ENCODE results near the gene ARHGDIG.
"Not testable (repeated sequence)": the region's sequence is repeated elsewhere in the genome, so short reads cannot be mapped to it uniquely, and the experiment has no call there.

The ARHGDIG gene

DNA sequence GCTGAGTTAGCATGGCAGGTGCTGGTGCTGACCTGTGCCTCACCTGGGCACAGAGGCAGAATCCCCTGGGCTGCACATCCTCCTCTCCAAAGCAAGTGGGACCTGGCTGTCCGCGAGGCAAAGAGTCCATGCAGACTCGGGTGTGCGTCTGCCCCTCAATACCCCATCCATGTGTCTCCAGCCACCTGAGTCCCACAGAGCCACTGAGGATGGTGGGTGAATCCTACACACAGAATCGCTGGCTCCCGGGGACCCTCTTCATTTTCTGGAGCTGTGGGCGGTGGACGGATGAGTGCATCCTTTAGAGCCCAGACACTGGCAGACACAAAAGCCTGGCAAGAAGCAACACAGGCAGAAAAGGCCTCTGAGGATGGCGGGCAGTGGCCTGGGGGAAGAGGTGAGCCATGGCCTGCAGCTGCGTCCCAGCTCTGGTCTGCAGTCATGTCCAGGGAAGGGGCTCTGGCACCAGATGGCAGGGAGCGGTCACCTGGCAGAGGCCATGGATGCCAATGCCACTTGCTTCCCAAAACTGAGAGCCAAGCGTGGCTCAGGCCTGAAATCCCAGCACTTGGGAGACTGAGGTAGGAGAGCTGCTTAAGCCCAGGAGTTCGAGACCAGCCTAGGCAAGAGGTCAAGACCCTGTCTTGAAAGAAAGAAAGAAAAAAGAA lies 42.2 kb downstream of the ARHGDIG start:
- no peaks in the 10 kb centered on the region for H3K27me3 ChIP-seq
- TF ChIP-seq, protein P1, sequence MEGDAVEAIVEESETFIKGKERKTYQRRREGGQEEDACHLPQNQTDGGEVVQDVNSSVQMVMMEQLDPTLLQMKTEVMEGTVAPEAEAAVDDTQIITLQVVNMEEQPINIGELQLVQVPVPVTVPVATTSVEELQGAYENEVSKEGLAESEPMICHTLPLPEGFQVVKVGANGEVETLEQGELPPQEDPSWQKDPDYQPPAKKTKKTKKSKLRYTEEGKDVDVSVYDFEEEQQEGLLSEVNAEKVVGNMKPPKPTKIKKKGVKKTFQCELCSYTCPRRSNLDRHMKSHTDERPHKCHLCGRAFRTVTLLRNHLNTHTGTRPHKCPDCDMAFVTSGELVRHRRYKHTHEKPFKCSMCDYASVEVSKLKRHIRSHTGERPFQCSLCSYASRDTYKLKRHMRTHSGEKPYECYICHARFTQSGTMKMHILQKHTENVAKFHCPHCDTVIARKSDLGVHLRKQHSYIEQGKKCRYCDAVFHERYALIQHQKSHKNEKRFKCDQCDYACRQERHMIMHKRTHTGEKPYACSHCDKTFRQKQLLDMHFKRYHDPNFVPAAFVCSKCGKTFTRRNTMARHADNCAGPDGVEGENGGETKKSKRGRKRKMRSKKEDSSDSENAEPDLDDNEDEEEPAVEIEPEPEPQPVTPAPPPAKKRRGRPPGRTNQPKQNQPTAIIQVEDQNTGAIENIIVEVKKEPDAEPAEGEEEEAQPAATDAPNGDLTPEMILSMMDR (IDR thresholded peaks at IDR 0.05), result no peak
- H3K4me1 ChIP-seq, result peaks cover 0 to 24% (median 12%) of the 10 kb centered on the region in 4 donors
- DNase-seq, result no peak
- intact Hi-C loops (cut with DNase I; ENCODE audit: low total_unique reads), result no loop called here
- H3K27ac ChIP-seq, result no peak overlapping the region
- no peak overlapping the region for H3K4me3 ChIP-seq
- no peaks in the 10 kb centered on the region for H3K9me3 ChIP-seq
- peaks cover 0 to 31% (median 15%) of the 10 kb centered on the region in 3 donors for H3K36me3 ChIP-seq

DNA sequence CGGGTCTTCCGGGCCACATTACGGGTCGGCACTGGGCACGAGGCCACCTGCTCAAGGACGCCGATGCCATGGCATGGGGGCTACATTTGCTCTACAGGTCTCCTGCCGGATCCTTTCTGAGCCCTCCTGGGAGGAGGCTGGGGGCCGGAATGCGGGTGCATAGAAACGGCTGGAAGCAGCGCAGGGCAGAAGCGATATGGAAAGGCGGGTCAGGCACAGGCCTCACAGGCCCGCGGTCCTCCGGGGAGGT lies 43.7 kb downstream of the ARHGDIG start:
- no peak for DNase-seq
- H3K9me3 ChIP-seq, result no peaks in the 10 kb centered on the region
- peaks cover 0 to 31% (median 17%) of the 10 kb centered on the region in 4 donors for H3K4me1 ChIP-seq
- no peak overlapping the region for H3K27ac ChIP-seq
- intact Hi-C loops (cut with DNase I; ENCODE audit: low total_unique reads), result no loop called here
- no peak overlapping the region for H3K4me3 ChIP-seq
- TF ChIP-seq, protein P1 (IDR thresholded peaks at IDR 0.05), result no peak
- H3K27me3 ChIP-seq, result no peaks in the 10 kb centered on the region
- H3K36me3 ChIP-seq, result peaks cover 0 to 17% (median 8%) of the 10 kb centered on the region in 3 donors

DNA sequence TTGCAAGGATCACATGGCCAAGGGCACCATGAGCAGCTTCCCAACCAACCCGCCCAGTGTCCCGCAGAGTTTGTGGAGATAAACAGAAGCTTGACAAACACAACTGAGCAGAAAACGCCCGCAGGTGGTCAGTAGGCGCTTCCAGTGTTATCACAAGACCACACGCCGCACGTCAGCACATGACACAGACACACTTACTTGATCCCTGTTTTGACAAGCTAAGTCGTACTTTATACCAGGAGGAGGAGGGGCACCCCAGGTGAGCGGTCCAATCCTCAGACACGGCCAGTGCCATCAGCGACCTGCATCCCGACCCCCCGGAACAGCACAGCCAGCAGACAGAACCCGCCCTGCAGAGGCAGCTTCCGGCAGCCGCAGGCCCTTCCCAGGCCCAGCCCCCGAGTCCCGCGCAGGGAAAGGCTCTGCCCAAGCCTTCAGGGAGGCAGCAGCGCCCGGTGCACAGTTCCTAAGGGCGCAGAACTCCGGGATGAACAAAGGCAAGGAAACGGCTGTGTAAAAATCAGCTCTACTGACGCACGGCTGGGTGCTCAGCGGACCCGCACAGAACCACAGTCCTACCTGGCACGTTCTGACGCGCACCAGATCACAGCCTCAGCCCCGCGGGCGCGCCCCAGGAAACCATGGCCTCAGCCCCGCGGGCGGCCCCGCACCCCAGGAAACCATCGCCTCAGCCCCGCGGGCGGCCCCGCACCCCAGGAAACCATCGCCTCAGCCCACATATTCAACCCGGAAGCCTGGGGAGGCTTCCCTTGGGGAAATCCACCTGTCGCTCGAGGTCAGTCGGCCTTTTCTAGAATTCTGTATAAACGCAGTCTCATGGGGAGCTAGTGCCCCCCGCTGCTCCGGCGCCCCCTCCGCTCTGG lies 44.3 kb downstream of the ARHGDIG start:
- TF ChIP-seq, protein P1 (IDR thresholded peaks at IDR 0.05), result no peak
- H3K27ac ChIP-seq, result no peak overlapping the region
- H3K27me3 ChIP-seq, result no peaks in the 10 kb centered on the region
- peaks cover 0 to 12% (median 4%) of the 10 kb centered on the region in 3 donors for H3K36me3 ChIP-seq
- H3K4me3 ChIP-seq, result no peak overlapping the region
- no peaks in the 10 kb centered on the region for H3K9me3 ChIP-seq
- no peak for DNase-seq
- H3K4me1 ChIP-seq, result peaks cover 0 to 31% (median 17%) of the 10 kb centered on the region in 4 donors
- intact Hi-C loops (cut with DNase I; ENCODE audit: low total_unique reads), result no loop called here

DNA sequence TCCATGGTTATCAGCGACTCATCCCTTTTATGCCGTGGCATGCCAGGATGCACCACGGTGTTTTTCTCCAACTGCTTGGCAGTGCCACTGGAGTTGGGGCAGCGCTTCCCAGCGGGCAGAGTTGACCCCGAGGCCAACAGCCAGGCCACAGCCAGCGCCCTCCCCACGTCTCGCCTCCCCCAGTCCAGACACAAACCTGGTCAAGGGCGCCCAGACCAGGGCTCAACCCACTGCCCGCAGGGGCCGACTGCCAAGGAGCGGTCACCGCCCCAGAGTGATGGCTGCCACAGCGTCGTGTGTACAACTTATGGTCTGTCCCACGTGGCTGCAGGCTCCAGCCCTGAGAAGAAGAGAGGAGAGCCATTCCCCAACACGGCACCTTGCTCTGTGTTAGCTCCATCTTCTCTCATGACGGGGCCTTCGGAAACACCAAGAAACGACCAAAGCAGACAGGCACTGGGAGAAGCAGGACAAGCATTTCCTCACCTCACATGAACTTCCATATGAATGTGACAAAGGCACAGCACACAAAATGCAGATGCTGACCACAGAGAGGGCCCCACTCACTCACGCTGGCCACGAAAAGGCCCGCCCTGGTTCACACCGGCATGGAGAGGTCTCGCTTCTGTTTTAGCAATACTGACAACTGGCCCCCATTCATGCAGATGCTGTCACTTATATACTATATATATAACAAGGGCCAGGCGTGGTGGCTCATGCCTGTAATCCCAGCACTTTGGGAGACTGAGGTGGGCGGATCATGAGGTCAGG lies 45.2 kb downstream of the ARHGDIG start:
- DNase-seq, result no peak
- intact Hi-C loops (cut with DNase I; ENCODE audit: low total_unique reads), result no loop called here
- no peak overlapping the region for H3K4me3 ChIP-seq
- TF ChIP-seq, protein P1 (IDR thresholded peaks at IDR 0.05), result no peak
- peaks cover 0 to 12% (median 4%) of the 10 kb centered on the region in 3 donors for H3K36me3 ChIP-seq
- H3K27me3 ChIP-seq, result no peaks in the 10 kb centered on the region
- no peak overlapping the region for H3K27ac ChIP-seq
- no peaks in the 10 kb centered on the region for H3K9me3 ChIP-seq
- H3K4me1 ChIP-seq, result peaks cover 0 to 36% (median 17%) of the 10 kb centered on the region in 4 donors

DNA sequence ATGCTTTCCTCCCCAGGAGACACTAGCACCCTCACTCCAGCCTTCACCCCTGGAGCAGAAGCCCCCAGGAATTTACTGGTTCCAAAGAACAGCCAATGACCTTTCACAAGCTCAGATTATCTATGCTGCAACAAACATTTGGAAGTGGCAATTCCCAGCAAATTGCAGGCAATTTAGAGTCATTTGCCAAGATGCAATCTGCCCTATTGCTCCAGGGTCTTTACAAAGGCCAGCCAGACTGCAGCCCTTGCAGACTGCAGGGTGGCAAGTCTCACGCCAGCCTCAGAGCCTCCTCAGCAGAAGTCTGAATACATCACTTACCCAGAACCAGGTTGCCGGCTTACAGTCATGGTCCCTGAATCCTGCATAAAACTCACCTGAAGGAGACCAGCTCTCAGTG lies 50.4 kb downstream of the ARHGDIG start:
- peaks cover 0 to 24% (median 17%) of the 10 kb centered on the region in 4 donors for H3K4me1 ChIP-seq
- no peaks in the 10 kb centered on the region for H3K36me3 ChIP-seq

DNA sequence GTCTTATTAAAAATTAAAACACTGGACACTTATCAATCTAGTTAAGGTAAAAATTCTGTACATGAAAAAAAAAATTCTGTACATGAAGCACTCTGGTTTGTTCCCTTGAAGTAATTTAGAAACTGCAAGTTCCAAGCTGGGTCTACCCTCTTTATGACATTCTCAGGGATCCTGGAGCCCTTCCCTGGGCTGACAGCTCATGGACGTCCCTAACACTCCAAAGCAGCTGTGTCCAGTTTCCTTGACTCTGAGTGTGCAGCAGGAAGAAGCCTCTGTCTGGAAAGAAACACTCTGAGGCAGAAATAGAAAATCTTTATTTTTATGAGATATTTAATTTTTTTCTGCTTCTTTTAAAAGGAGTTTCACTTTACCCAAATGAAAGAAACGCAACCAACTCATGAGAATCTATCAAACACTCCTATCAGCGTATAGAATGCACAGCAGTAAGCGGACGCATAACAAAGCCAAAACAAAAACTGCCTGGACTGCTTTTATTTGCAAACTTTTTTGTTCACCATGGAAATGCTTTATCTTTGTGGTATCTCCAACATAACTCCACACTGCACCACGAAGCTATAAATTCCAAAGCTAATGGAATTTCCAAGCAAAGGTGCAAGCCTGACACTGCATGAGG lies 50.9 kb downstream of the ARHGDIG start:
- peaks cover 0 to 23% (median 17%) of the 10 kb centered on the region in 4 donors for H3K4me1 ChIP-seq
- intact Hi-C loops (cut with DNase I; ENCODE audit: low total_unique reads), result not testable (repeated sequence)

More for the DNA sequence above, 50.4 kb downstream of the ARHGDIG start:
- Histone ChIP-seq H3K27me3 (no peaks in the 10 kb centered on the region), H3K9me3 (no peaks in the 10 kb centered on the region), H3K27ac (no peak overlapping the region), H3K4me3 (no peak overlapping the region)
- no peak for DNase-seq
- TF ChIP-seq, protein P1 (IDR thresholded peaks at IDR 0.05), result no peak
- intact Hi-C loops (cut with DNase I; ENCODE audit: low total_unique reads), result no loop called here

More for the DNA sequence above, 50.9 kb downstream of the ARHGDIG start:
- H3K9me3 ChIP-seq, H3K27ac ChIP-seq, DNase-seq, H3K36me3 ChIP-seq, H3K27me3 ChIP-seq, H3K4me3 ChIP-seq: not testable (repeated sequence)
